HepG2 (cell line): ENCODE measurements around the gene F12. TPM values are rescaled to one million over a fixed set of nuclear protein-coding genes. Genes with fewer than 3 reads are reported as not detected.
"Not testable (repeated sequence)": the region's sequence is repeated elsewhere in the genome, so short reads cannot be mapped to it uniquely, and the experiment has no call there.

Experiments used
- ATAC-seq: fragments of 200-7000 bp; cut with Tn5 transposase; 3 replicates; pipeline ENCODE4 v1.9.1; 2020; ENCODE audit warnings: mild to moderate bottlenecking, moderate library complexity
- BruUV-seq: library from RNA; stranded (reverse); fragments of 400-500 nt; replicated peaks from 2 replicates; lab custom pipeline; 2021; lab: Mats Ljungman, UMichigan
- CTCF ChIA-PET: fragments of 300-600 bp; formaldehyde crosslinking; extraction: SDS; loops from one replicate; lab custom pipeline; 2021; ENCODE audit warnings: low total read pairs, inconsistent platforms, low intra/inter-chr PET ratio; lab: Yijun Ruan, JAX
- POLR2A ChIA-PET: fragments of 350-600 bp; sonication (Branson Sonifier 250); formaldehyde crosslinking; loops from one replicate; lab custom pipeline; 2020; ENCODE audit warnings: antibody characterized with exemption, inconsistent platforms; lab: Yijun Ruan, JAX
- DNase-seq: peaks from one replicate; pipeline ENCODE4 v3.0.0-alpha.2; 2015; ENCODE audit warnings: low spot score
- FAIRE-seq: peaks from 3 replicates; lab custom pipeline; 2011; peaks lifted over from hg19 to GRCh38; lab: Jason Lieb, UNC
- H2AFZ ChIP-seq: one replicate; pipeline ENCODE4 v1.6.1; 2011; ENCODE audit warnings: low read length, inconsistent platforms
- H3K27ac ChIP-seq: fragments of 300-600 bp; 3 replicates; pipeline ENCODE4 v1.8.0; 2011; ENCODE audit warnings: mixed run types, mild to moderate bottlenecking, mixed read lengths, low read length, inconsistent platforms; ENCODE audit not compliant: insufficient read depth; ENCODE audit errors: extremely low read length
- H3K27me3 ChIP-seq, 2 experiments: fragments of 200-600 bp in 1 of 2; 2 replicates in 1 of 2; 3 replicates in 1 of 2; pipeline versions ENCODE4 v1.6.0 to v1.8.0; 2011; ENCODE audit warnings: low read length in 2 of 2, mild to moderate bottlenecking in 2 of 2, moderate library complexity in 2 of 2, inconsistent platforms in 1 of 2; ENCODE audit not compliant: insufficient read depth in 2 of 2, control insufficient read depth in 1 of 2
- H3K36me3 ChIP-seq, 2 experiments: fragments of 200-600 bp in 1 of 2; replicated peaks in 1 of 2; 2 replicates in 1 of 2; 3 replicates in 1 of 2; pipeline versions ENCODE4 v1.5.1 to v1.8.0; 2011; ENCODE audit warnings: low read length in 2 of 2, inconsistent platforms in 1 of 2; ENCODE audit not compliant: insufficient read depth in 2 of 2, control insufficient read depth in 1 of 2
- H3K4me1 ChIP-seq: 2 replicates; pipeline ENCODE4 v1.5.1; 2012; ENCODE audit warnings: low read length, inconsistent platforms; ENCODE audit not compliant: insufficient read depth
- H3K4me2 ChIP-seq: 2 replicates; pipeline ENCODE4 v1.6.0; 2011; ENCODE audit warnings: low read depth, low read length, inconsistent platforms
- H3K4me3 ChIP-seq, 3 experiments: fragments of 200-600 bp in 1 of 3; sonication (generic), shearing (Covaris generic) in 1 of 3; replicated peaks in 1 of 3; 2 replicates each; pipeline ENCODE4 v1.5.1; 2011 to 2016; ENCODE audit warnings: low read length in 3 of 3, inconsistent platforms in 2 of 3, low read depth in 2 of 3, mild to moderate bottlenecking in 2 of 3, control low read depth in 1 of 3, mixed read lengths in 1 of 3; ENCODE audit not compliant: insufficient read depth in 1 of 3
- H3K79me2 ChIP-seq: one replicate; pipeline ENCODE4 v1.6.1; 2011; ENCODE audit warnings: low read length, inconsistent platforms; ENCODE audit not compliant: insufficient read depth
- H3K9ac ChIP-seq: 2 replicates; pipeline ENCODE4 v1.6.0; 2011; ENCODE audit warnings: mild to moderate bottlenecking, low read depth, low read length, inconsistent platforms; ENCODE audit not compliant: insufficient read depth
- H3K9me3 ChIP-seq: 2 replicates; pipeline ENCODE4 v1.5.1; 2012; ENCODE audit warnings: mild to moderate bottlenecking, low read length
- H4K20me1 ChIP-seq: 2 replicates; pipeline ENCODE4 v1.6.0; 2011; ENCODE audit warnings: inconsistent platforms, mild to moderate bottlenecking, low read length, moderate library complexity; ENCODE audit not compliant: insufficient read depth
- CERS6 ChIP-seq: sonication (generic); formaldehyde crosslinking; IDR thresholded peaks from 2 replicates; pipeline ENCODE4 v1.5.0; 2020; ENCODE audit warnings: missing genetic modification reagents
- ELF4 ChIP-seq: sonication (generic); formaldehyde crosslinking; IDR thresholded peaks from 2 replicates; pipeline ENCODE4 v1.5.0; 2020; ENCODE audit warnings: missing genetic modification reagents, mild to moderate bottlenecking, moderate library complexity, borderline replicate concordance
- IKZF1 ChIP-seq: fragments of 450-650 bp; IDR thresholded peaks from 2 replicates; pipeline ENCODE4 v1.7.1; 2016
- KMT2B ChIP-seq: IDR thresholded peaks from 2 replicates; pipeline ENCODE4 v1.6.1; 2016; ENCODE audit warnings: missing genetic modification reagents, missing compliant biosample characterization
- ZNF121 ChIP-seq: sonication (generic); formaldehyde crosslinking; IDR thresholded peaks from 2 replicates; pipeline ENCODE4 v1.5.0; 2020; ENCODE audit warnings: mild to moderate bottlenecking, missing genetic modification reagents
- ZNF432 ChIP-seq: sonication (generic); formaldehyde crosslinking; IDR thresholded peaks from 2 replicates; pipeline ENCODE4 v1.5.0; 2020; ENCODE audit warnings: missing genetic modification reagents, mild to moderate bottlenecking, borderline replicate concordance
- ZNF569 ChIP-seq: sonication (generic); formaldehyde crosslinking; IDR thresholded peaks from 2 replicates; pipeline ENCODE4 v1.5.0; 2020; ENCODE audit warnings: mild to moderate bottlenecking, missing genetic modification reagents, moderate library complexity, borderline replicate concordance
- ZNF619 ChIP-seq: sonication (generic); formaldehyde crosslinking; IDR thresholded peaks from 2 replicates; pipeline ENCODE4 v1.4.0; 2020; ENCODE audit warnings: mild to moderate bottlenecking, missing genetic modification reagents
- ZNF740 ChIP-seq: sonication (generic); formaldehyde crosslinking; IDR thresholded peaks from 2 replicates; pipeline ENCODE4 v1.4.0; 2020; ENCODE audit warnings: missing genetic modification reagents
- WGBS: methylation state at CpG from one replicate; pipeline ENCODE4 v1.1.6; 2017; ENCODE audit warnings: low lambda C conversion rate; 5-methylcytosine and 5-hydroxymethylcytosine counted together
- in situ Hi-C: cut with HindIII; loops from 2 replicates; pipeline ENCODE4 v1.10.0; 2017; ENCODE audit warnings: low pct_unique_long_range_greater_than_20kb; ENCODE audit not compliant: extremely low pct_ligation_motif_present
- intact Hi-C: fragments of 100-400 bp; cut with micrococcal nuclease; formaldehyde crosslinking; loops from one replicate; pipeline ENCODE4 v1.10.0; 2022; ENCODE audit not compliant: unreplicated experiment
- polyA plus RNA-seq, 8 experiments: library from polyadenylated mRNA; depleted of rRNA in 3 of 8; stranded (reverse) in 7 of 8; unstranded in 1 of 8; fragments of >200 nt; fragmentation: Illumina TruSeq in 4 of 8; extraction: Trizol in 4 of 8; gene quantifications; 2 replicates each; pipeline versions ENCODE4 v1.2.1 to v1.2.3, GENCODE V29; 2011 to 2016; ENCODE audit warnings: low read depth in 4 of 8, missing spikeins in 1 of 8, mixed read lengths in 1 of 8; ENCODE audit not compliant: insufficient read depth in 1 of 8
- total RNA-seq, 5 experiments: library from RNA; depleted of rRNA; stranded (reverse); fragments of >200 nt; fragmentation: Illumina TruSeq; extraction: Trizol; gene quantifications; 2 replicates each; pipeline ENCODE4 v1.2.3, GENCODE V29; 2016; ENCODE audit warnings: low read depth in 1 of 5

Gene F12
- total and polyA plus RNA-seq, 2 of the 13 experiments (the other 11 are each of a cell fraction or from before 2014, with no cell fraction given) = 2.5 to 3.0 TPM

GRCh38 chr5:177421062-177421798 is 11.9 kb upstream of the F12 start (continued):
- TF ChIP-seq CERS6 (CRISPR knock-in tag) (no peak), IKZF1 (no peak), ZNF432 (CRISPR knock-in tag) (no peak), ZNF121 (no peak), ZNF619 (CRISPR knock-in tag) (no peak), KMT2B (CRISPR knock-in tag) (no peak), ZNF740 (CRISPR knock-in tag) (no peak), ZNF569 (CRISPR knock-in tag) (no peak), ELF4 (CRISPR knock-in tag) (no peak)

- H3K4me3 ChIP-seq, FAIRE-seq, ATAC-seq, H3K9ac ChIP-seq, H2AFZ ChIP-seq, H3K36me3 ChIP-seq, H4K20me1 ChIP-seq, H3K9me3 ChIP-seq, CTCF ChIA-PET, BruUV-seq, H3K79me2 ChIP-seq, DNase-seq, intact Hi-C loops, in situ Hi-C loops, POLR2A ChIA-PET, H3K27ac ChIP-seq, H3K4me2 ChIP-seq: not testable (repeated sequence)
- Histone ChIP-seq H3K27me3 (peaks cover 0 to 20% of the 10 kb centered on the region in 2 experiments; a peak in 2 of 5 replicates), H3K4me1 (peaks cover 42% of the 10 kb centered on the region)
- WGBS = 37% methylated on average over 7 of the region's 7 CpGs
Measured at GRCh38 chr5:177420472-177420871, 11.1 kb upstream of the F12 start.
